ENCODE data around the gene SFTPB.

GRCh38 chr2:85668857-85669142 lies 801 bp upstream of the SFTPB start:
- TF ChIP-seq, protein P1, sequence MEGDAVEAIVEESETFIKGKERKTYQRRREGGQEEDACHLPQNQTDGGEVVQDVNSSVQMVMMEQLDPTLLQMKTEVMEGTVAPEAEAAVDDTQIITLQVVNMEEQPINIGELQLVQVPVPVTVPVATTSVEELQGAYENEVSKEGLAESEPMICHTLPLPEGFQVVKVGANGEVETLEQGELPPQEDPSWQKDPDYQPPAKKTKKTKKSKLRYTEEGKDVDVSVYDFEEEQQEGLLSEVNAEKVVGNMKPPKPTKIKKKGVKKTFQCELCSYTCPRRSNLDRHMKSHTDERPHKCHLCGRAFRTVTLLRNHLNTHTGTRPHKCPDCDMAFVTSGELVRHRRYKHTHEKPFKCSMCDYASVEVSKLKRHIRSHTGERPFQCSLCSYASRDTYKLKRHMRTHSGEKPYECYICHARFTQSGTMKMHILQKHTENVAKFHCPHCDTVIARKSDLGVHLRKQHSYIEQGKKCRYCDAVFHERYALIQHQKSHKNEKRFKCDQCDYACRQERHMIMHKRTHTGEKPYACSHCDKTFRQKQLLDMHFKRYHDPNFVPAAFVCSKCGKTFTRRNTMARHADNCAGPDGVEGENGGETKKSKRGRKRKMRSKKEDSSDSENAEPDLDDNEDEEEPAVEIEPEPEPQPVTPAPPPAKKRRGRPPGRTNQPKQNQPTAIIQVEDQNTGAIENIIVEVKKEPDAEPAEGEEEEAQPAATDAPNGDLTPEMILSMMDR (IDR thresholded peaks at IDR 0.05) = no peak
- TF ChIP-seq POLR2AphosphoS5 (IDR thresholded peaks at IDR 0.05) (no peak), POLR2A (IDR thresholded peaks at IDR 0.05) (no peak)
